Naive thymus-derived CD4-positive, alpha-beta T cell (primary cell): ENCODE measurements around the gene RAD51B. TPM values are rescaled to one million over a fixed set of nuclear protein-coding genes. Genes with fewer than 3 reads are reported as not detected.
"Not testable (repeated sequence)": the region's sequence is repeated elsewhere in the genome, so short reads cannot be mapped to it uniquely, and the experiment has no call there.

Experiments
- ATAC-seq: fragments of 150-1000 bp; cut with Tn5 transposase; 2 replicates; pipeline ENCODE4 v1.10.0; 2021; ENCODE audit warnings: mild to moderate bottlenecking, moderate library complexity
- CTCF ChIA-PET: fragments of 350-600 bp; sonication (Branson Sonifier 250); formaldehyde crosslinking; loops from one replicate; lab custom pipeline; 2021; ENCODE audit warnings: antibody characterized with exemption; lab: Charles Lee
- POLR2A ChIA-PET: fragments of 350-600 bp; sonication (Branson Sonifier 250); formaldehyde crosslinking; loops from one replicate; lab custom pipeline; 2021; ENCODE audit warnings: antibody characterized with exemption, inconsistent platforms; lab: Charles Lee
- DNase-seq, 9 donors: peaks; one replicate each; pipeline versions ENCODE4 v3.0.0 to v3.0.0-alpha.2; 2020 to 2022; ENCODE audit warnings: mixed read lengths in 1 of 9
- H3K27ac ChIP-seq: one replicate; pipeline ENCODE4 v1.7.0; 2013; ENCODE audit warnings: mild to moderate bottlenecking, low read depth, low read length, moderate library complexity
- H3K27me3 ChIP-seq, 2 donors: one replicate each; pipeline ENCODE4 v1.7.0; 2013; ENCODE audit warnings: low read length in 2 of 2, mild to moderate bottlenecking in 2 of 2, moderate library complexity in 2 of 2; ENCODE audit not compliant: control insufficient read depth in 2 of 2, insufficient read depth in 2 of 2
- H3K36me3 ChIP-seq, 3 experiments: 1 replicate in 2 of 3; 2 replicates in 1 of 3; pipeline ENCODE4 v1.7.0; 2013; ENCODE audit warnings: low read length in 3 of 3, mild to moderate bottlenecking in 3 of 3, moderate library complexity in 1 of 3; ENCODE audit not compliant: insufficient read depth in 3 of 3, control insufficient read depth in 2 of 3
- H3K4me1 ChIP-seq, 2 donors: one replicate each; pipeline ENCODE4 v1.7.0; 2013; ENCODE audit warnings: low read length in 2 of 2, mild to moderate bottlenecking in 2 of 2, moderate library complexity in 1 of 2; ENCODE audit not compliant: control insufficient read depth in 2 of 2, insufficient read depth in 2 of 2
- H3K4me3 ChIP-seq: 2 replicates; pipeline ENCODE4 v1.7.0; 2013; ENCODE audit warnings: mild to moderate bottlenecking, low read length
- H3K9me3 ChIP-seq, 3 experiments: 1 replicate in 2 of 3; 2 replicates in 1 of 3; pipeline ENCODE4 v1.7.0; 2013; ENCODE audit warnings: low read length in 3 of 3; ENCODE audit not compliant: control insufficient read depth in 2 of 3
- H3K27ac Mint-ChIP-seq, 9 donors: one replicate each; pipeline ENCODE4 v1.8.0; 2020 to 2022; ENCODE audit warnings: mixed read lengths in 9 of 9, mild to moderate bottlenecking in 8 of 9, moderate library complexity in 5 of 9, inconsistent platforms in 2 of 9
- H3K27me3 Mint-ChIP-seq, 5 donors: one replicate each; pipeline ENCODE4 v1.8.0; 2021 to 2022; ENCODE audit warnings: mixed read lengths in 5 of 5, mild to moderate bottlenecking in 1 of 5
- H3K36me3 Mint-ChIP-seq, 5 donors: one replicate each; pipeline ENCODE4 v1.8.0; 2020 to 2022; ENCODE audit warnings: mixed read lengths in 5 of 5, mild to moderate bottlenecking in 3 of 5, inconsistent platforms in 1 of 5
- H3K4me1 Mint-ChIP-seq, 7 donors: one replicate each; pipeline ENCODE4 v1.8.0; 2020 to 2022; ENCODE audit warnings: mixed read lengths in 7 of 7, mild to moderate bottlenecking in 3 of 7, inconsistent platforms in 1 of 7
- H3K4me3 Mint-ChIP-seq, 10 donors: one replicate each; pipeline ENCODE4 v1.8.0; 2020 to 2022; ENCODE audit warnings: mild to moderate bottlenecking in 10 of 10, mixed read lengths in 10 of 10, moderate library complexity in 6 of 10, inconsistent platforms in 2 of 10
- H3K9me3 Mint-ChIP-seq, 11 donors: one replicate each; pipeline ENCODE4 v1.8.0; 2020 to 2022; ENCODE audit warnings: mixed read lengths in 11 of 11, mild to moderate bottlenecking in 4 of 11, inconsistent platforms in 1 of 11, moderate library complexity in 1 of 11
- intact Hi-C, 2 donors: fragments of 100-400 bp; cut with micrococcal nuclease; formaldehyde crosslinking; loops; one replicate each; pipeline ENCODE4 v1.15.1; 2023
- polyA plus RNA-seq, 2 donors: library from polyadenylated mRNA; unstranded; fragments of 300-500 nt; fragmentation: Illumina TruSeq; gene quantifications; one replicate each; pipeline ENCODE4 v1.2.3, GENCODE V29; 2021
- total RNA-seq, 6 experiments: library from RNA in 5 of 6; stranded (reverse) in 5 of 6; gene quantifications; 1 replicate in 5 of 6; 2 replicates in 1 of 6; pipeline ENCODE4 v1.2.3 and lab custom pipeline; 2021 to 2026

The RAD51B gene
- total and polyA plus RNA-seq, 7 experiments from 2014 or later, result 15.0 to 42.2 (median 28.8) TPM

DNA sequence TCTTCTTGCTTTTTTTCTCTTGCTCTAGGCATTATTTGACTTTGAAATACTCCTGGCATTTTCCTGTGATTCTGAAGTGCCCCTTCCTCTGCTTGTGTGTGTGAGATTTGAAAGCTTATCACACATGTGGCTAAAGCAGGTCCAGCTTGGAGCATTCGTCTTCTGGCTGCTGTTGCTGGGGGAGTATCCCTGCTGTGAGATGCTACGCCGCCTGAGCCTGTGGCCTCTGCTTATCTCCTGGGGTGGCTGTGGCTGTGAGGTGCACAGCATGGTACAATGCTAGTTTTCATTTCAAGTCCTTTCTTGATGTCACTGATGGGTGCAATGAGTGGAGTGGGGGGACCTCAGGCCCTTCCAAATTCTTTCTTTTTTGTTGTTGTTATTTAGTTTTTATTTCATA, 601.5 kb downstream of the RAD51B start:
- Mint-ChIP-seq H3K4me1 (peaks cover 14 to 47% (median 30%) of the 10 kb centered on the region in 7 donors), H3K4me3 (no peak overlapping the region), H3K9me3 (no peaks in the 10 kb centered on the region), H3K27ac (peak overlapping the region in 2 of 9 donors; percentile 8 to 63), H3K36me3 (peaks cover 0 to 17% (median 5%) of the 10 kb centered on the region in 5 donors), H3K27me3 (no peaks in the 10 kb centered on the region)
- H3K4me1 ChIP-seq, result peaks cover 0 to 9% of the 10 kb centered on the region in 2 donors
- H3K27ac ChIP-seq, result no peak overlapping the region
- intact Hi-C loops, result no loop called here
- no peak for DNase-seq
- H3K36me3 ChIP-seq, result no peaks in the 10 kb centered on the region
- ChIA-PET CTCF (interaction anchor here (0.7 kb wide), 1 partner anchor 370 kb away, joined by 3 read pairs; no protein-coding TSS in a partner anchor), POLR2A (interaction anchor here (0.6 kb wide), 1 partner anchor 21 kb away, joined by 3 read pairs; no protein-coding TSS in a partner anchor)
- no peaks in the 10 kb centered on the region for H3K27me3 ChIP-seq
- no peaks in the 10 kb centered on the region for H3K9me3 ChIP-seq
- no peak for ATAC-seq
- H3K4me3 ChIP-seq, result no peak overlapping the region

- peak overlapping the region in 2 of 9 donors; percentile 5 to 63 for H3K27ac Mint-ChIP-seq
- ChIA-PET POLR2A (no interaction called here), CTCF (interaction anchor here (0.7 kb wide), 1 partner anchor 362 kb away, joined by 3 read pairs; no protein-coding TSS in a partner anchor)
- H3K4me1 Mint-ChIP-seq, result peaks cover 13 to 47% (median 29%) of the 10 kb centered on the region in 7 donors
- Histone ChIP-seq H3K9me3 (no peaks in the 10 kb centered on the region), H3K4me3 (no peak overlapping the region), H3K36me3 (no peaks in the 10 kb centered on the region), H3K27ac (no peak overlapping the region), H3K27me3 (no peaks in the 10 kb centered on the region), H3K4me1 (peaks cover 0 to 9% of the 10 kb centered on the region in 2 donors)
- DNase-seq (no peak), ATAC-seq (peak; percentile 41)
- H3K9me3 Mint-ChIP-seq, result peaks cover 0 to under 1% (median 0%) of the 10 kb centered on the region in 11 donors
- no peak overlapping the region for H3K4me3 Mint-ChIP-seq
- H3K27me3 Mint-ChIP-seq, result no peaks in the 10 kb centered on the region
- intact Hi-C loops, result no loop called here
- peaks cover 0 to 9% (median 6%) of the 10 kb centered on the region in 5 donors for H3K36me3 Mint-ChIP-seq
Measured at GRCh38 chr14:68423686-68424085, 604.1 kb downstream of the RAD51B start.

- Histone ChIP-seq H3K27ac (no peak overlapping the region), H3K36me3 (no peaks in the 10 kb centered on the region), H3K9me3 (no peaks in the 10 kb centered on the region), H3K4me1 (peaks cover 0 to 3% of the 10 kb centered on the region in 2 donors), H3K27me3 (no peaks in the 10 kb centered on the region), H3K4me3 (no peak overlapping the region)
- Mint-ChIP-seq H3K27me3 (no peaks in the 10 kb centered on the region), H3K27ac (peak overlapping the region in 4 of 9 donors; percentile 19 to 71 (median 42)), H3K36me3 (peaks cover 0 to 11% (median 4%) of the 10 kb centered on the region in 5 donors), H3K9me3 (peaks cover 0 to 9% (median 0%) of the 10 kb centered on the region in 11 donors), H3K4me3 (no peak overlapping the region), H3K4me1 (peaks cover 5 to 38% (median 20%) of the 10 kb centered on the region in 7 donors)
- CTCF ChIA-PET, result no interaction called here
- intact Hi-C loops, result no loop called here
- ATAC-seq, result no peak
- no peak for DNase-seq
- POLR2A ChIA-PET, result no interaction called here
Measured at GRCh38 chr14:68424443-68425172, 605.0 kb downstream of the RAD51B start.

GRCh38 chr14:68426661-68427549, 607.3 kb downstream of the RAD51B start:
- Histone ChIP-seq H3K36me3 (no peaks in the 10 kb centered on the region), H3K9me3 (no peaks in the 10 kb centered on the region), H3K27me3 (no peaks in the 10 kb centered on the region), H3K4me1 (no peaks in the 10 kb centered on the region), H3K27ac (no peak overlapping the region), H3K4me3 (no peak overlapping the region)
- Mint-ChIP-seq H3K4me3 (no peak overlapping the region), H3K9me3 (peaks cover 0 to 17% (median 2%) of the 10 kb centered on the region in 11 donors), H3K4me1 (peaks cover 0 to 23% (median 12%) of the 10 kb centered on the region in 7 donors), H3K36me3 (peaks cover 0 to 14% (median 4%) of the 10 kb centered on the region in 5 donors), H3K27me3 (peaks cover 0 to 2% (median 0%) of the 10 kb centered on the region in 5 donors), H3K27ac (no peak overlapping the region)
- ChIA-PET CTCF (no interaction called here), POLR2A (no interaction called here)
- no peak for ATAC-seq
- intact Hi-C loops, result no loop called here
- DNase-seq, result no peak

DNA sequence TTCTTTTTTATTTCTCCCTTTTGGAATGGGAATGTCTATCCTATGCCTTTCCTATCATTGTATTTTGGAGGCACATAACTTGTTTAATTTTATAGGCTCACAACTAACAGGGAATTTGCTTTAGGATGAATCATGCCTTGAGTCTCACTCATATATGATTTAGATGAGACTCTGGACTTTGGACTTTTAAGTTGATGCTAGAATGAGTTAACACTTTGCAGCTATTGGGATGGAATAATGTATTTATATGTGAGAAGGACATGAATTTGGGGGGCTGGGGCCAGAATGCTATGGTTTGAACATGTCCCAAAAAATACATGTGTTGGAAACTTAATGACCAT, 607.9 kb downstream of the RAD51B start:
- peaks cover 0 to 14% (median 4%) of the 10 kb centered on the region in 5 donors for H3K36me3 Mint-ChIP-seq
- CTCF ChIA-PET, result no interaction called here
- peaks cover 0 to 23% (median 12%) of the 10 kb centered on the region in 7 donors for H3K4me1 Mint-ChIP-seq
- ATAC-seq (no peak), DNase-seq (no peak)
- POLR2A ChIA-PET, result no interaction called here
- H3K27ac ChIP-seq, result no peak overlapping the region
- H3K27ac Mint-ChIP-seq, result no peak overlapping the region
- no peaks in the 10 kb centered on the region for H3K9me3 ChIP-seq
- H3K27me3 ChIP-seq, result no peaks in the 10 kb centered on the region
- peaks cover 0 to 2% (median 0%) of the 10 kb centered on the region in 5 donors for H3K27me3 Mint-ChIP-seq
- no peaks in the 10 kb centered on the region for H3K36me3 ChIP-seq
- no peaks in the 10 kb centered on the region for H3K4me1 ChIP-seq
- H3K4me3 Mint-ChIP-seq, result no peak overlapping the region
- H3K9me3 Mint-ChIP-seq, result peaks cover 0 to 17% (median 2%) of the 10 kb centered on the region in 11 donors
- intact Hi-C loops, result no loop called here
- H3K4me3 ChIP-seq, result no peak overlapping the region

GRCh38 chr14:68428900-68429299, 609.3 kb downstream of the RAD51B start:
- Mint-ChIP-seq H3K36me3 (peaks cover 0 to 17% (median 2%) of the 10 kb centered on the region in 5 donors), H3K9me3 (peaks cover 0 to 17% (median 2%) of the 10 kb centered on the region in 11 donors), H3K4me1 (peaks cover 0 to 24% (median 15%) of the 10 kb centered on the region in 7 donors)
- intact Hi-C loops, H3K4me3 Mint-ChIP-seq, H3K9me3 ChIP-seq, DNase-seq, H3K4me1 ChIP-seq, ATAC-seq, H3K4me3 ChIP-seq, H3K27me3 Mint-ChIP-seq, H3K27ac Mint-ChIP-seq, H3K27ac ChIP-seq, H3K36me3 ChIP-seq, CTCF ChIA-PET, H3K27me3 ChIP-seq, POLR2A ChIA-PET: not testable (repeated sequence)
